BLaER1 treated with 17β-estradiol and CSF1 and Interleukin-3, amounts not matched to agents 10 nM and 100 nM (cell line): ENCODE measurements around the gene TBXA2R.
A peak's percentile ranks its signal among the peaks of the same experiment; 100 is the strongest.
"Not testable (repeated sequence)": the region's sequence is repeated elsewhere in the genome, so short reads cannot be mapped to it uniquely, and the experiment has no call there.

Experiments
- H3K27ac ChIP-seq, 11 experiments: shearing (Covaris generic); formaldehyde crosslinking; 2 replicates each; pipeline ENCODE4 v1.8.1; 2022
- H3K27me3 ChIP-seq, 11 experiments: shearing (Covaris generic); formaldehyde crosslinking; 2 replicates each; pipeline ENCODE4 v1.8.1; 2022
- H3K36me3 ChIP-seq, 11 experiments: shearing (Covaris generic); formaldehyde crosslinking; 2 replicates each; pipeline ENCODE4 v1.8.1; 2022
- H3K4me1 ChIP-seq, 10 experiments: shearing (Covaris generic); formaldehyde crosslinking; 2 replicates each; pipeline ENCODE4 v1.8.1; 2022
- H3K4me2 ChIP-seq, 11 experiments: shearing (Covaris generic); formaldehyde crosslinking; 2 replicates each; pipeline ENCODE4 v1.8.1; 2022
- H3K4me3 ChIP-seq, 10 experiments: shearing (Covaris generic); formaldehyde crosslinking; 2 replicates each; pipeline ENCODE4 v1.8.1; 2022
- H3K9ac ChIP-seq, 11 experiments: shearing (Covaris generic); formaldehyde crosslinking; 2 replicates each; pipeline ENCODE4 v1.8.1; 2022
- H3K9me3 ChIP-seq, 11 experiments: shearing (Covaris generic); formaldehyde crosslinking; replicated peaks in 1 of 11; 2 replicates each; pipeline ENCODE4 v1.8.1; 2022
- H4K20me1 ChIP-seq, 11 experiments: shearing (Covaris generic); formaldehyde crosslinking; 2 replicates each; pipeline ENCODE4 v1.8.1; 2022
- Cebpa-rat ChIP-seq, 11 experiments: shearing (Covaris generic); IDR thresholded peaks; 2 replicates each; pipeline ENCODE4 v1.8.1; 2022

Gene TBXA2R

DNA sequence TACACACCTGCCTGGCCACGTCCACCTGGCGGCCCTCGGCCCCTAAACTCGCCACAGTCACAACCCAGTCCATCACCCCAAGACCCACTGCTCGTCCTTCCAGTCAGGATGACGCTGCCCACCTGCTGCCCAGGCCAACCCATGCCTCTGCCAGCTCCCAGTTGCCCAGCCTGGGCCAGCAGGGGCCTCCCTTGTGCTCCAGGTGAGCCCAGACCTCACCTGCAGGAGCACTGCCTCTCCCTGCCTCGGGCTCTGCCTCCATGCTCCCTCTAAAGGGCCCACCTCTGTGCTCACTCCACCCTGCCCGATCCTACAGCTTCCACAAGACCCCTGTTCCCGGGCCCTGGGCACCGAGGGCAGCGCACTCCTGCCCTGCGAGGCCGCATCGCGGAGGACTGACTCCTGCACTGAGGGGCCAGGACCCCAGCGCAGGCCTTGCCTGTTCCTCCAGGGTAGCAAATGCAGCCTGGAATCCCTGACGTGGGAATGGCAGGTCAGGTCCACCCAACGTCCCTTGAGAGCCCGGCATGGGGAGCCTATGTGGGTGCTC lies 27.9 kb upstream of the TBXA2R start:
- H3K36me3 ChIP-seq = peaks cover 30 to 80% (median 59%) of the 10 kb centered on the region in 11 experiments
- peaks cover 0 to 82% (median 5%) of the 10 kb centered on the region in 11 experiments; a peak in 8 of 22 replicates for H4K20me1 ChIP-seq
- no peaks in the 10 kb centered on the region for H3K9me3 ChIP-seq
- peak overlapping the region in 2 of 11 experiments; percentile 3 to 30; a peak in 1 of 22 replicates for H3K9ac ChIP-seq
- H3K27ac ChIP-seq = no peak overlapping the region
- no peak overlapping the region for H3K4me2 ChIP-seq
- no peak overlapping the region for H3K4me3 ChIP-seq
- no peak for TF ChIP-seq Cebpa-rat (IDR thresholded peaks at IDR 0.05)
- H3K4me1 ChIP-seq = peaks cover 0 to 23% (median 0%) of the 10 kb centered on the region in 10 experiments; a peak in 2 of 20 replicates
- H3K27me3 ChIP-seq = no peaks in the 10 kb centered on the region

DNA sequence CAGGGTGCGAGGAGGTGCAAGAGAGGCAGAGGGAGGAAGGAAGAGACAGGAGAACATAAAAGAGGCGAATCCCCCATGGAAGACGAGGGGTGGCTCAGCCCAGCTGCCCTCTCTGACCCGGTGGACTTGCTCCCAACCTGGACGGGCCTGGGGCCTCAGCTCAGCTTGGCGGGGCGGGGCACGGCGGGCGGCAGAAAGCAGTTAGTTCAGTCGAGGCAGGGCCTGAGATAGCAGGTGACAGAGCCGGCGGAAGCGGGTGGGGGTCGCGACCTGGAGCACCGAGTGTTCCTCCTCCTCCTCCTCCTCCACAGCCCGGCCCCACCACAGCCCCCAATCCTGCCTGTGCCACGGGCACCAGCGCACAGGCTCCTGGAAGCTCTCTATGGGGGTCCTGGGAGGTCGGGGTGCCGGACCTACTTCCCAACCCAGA lies 26.9 kb upstream of the TBXA2R start:
- Histone ChIP-seq H3K36me3 (peaks cover 20 to 70% (median 49%) of the 10 kb centered on the region in 11 experiments; a peak in 21 of 22 replicates), H3K4me2 (no peak overlapping the region), H3K9me3 (no peaks in the 10 kb centered on the region), H3K4me1 (peaks cover 0 to 23% (median 0%) of the 10 kb centered on the region in 10 experiments; a peak in 3 of 20 replicates), H4K20me1 (peaks cover 0 to 72% (median 5%) of the 10 kb centered on the region in 11 experiments; a peak in 8 of 22 replicates), H3K4me3 (no peak overlapping the region), H3K9ac (no peak overlapping the region), H3K27ac (no peak overlapping the region), H3K27me3 (no peaks in the 10 kb centered on the region)
- no peak for TF ChIP-seq Cebpa-rat (IDR thresholded peaks at IDR 0.05)

DNA sequence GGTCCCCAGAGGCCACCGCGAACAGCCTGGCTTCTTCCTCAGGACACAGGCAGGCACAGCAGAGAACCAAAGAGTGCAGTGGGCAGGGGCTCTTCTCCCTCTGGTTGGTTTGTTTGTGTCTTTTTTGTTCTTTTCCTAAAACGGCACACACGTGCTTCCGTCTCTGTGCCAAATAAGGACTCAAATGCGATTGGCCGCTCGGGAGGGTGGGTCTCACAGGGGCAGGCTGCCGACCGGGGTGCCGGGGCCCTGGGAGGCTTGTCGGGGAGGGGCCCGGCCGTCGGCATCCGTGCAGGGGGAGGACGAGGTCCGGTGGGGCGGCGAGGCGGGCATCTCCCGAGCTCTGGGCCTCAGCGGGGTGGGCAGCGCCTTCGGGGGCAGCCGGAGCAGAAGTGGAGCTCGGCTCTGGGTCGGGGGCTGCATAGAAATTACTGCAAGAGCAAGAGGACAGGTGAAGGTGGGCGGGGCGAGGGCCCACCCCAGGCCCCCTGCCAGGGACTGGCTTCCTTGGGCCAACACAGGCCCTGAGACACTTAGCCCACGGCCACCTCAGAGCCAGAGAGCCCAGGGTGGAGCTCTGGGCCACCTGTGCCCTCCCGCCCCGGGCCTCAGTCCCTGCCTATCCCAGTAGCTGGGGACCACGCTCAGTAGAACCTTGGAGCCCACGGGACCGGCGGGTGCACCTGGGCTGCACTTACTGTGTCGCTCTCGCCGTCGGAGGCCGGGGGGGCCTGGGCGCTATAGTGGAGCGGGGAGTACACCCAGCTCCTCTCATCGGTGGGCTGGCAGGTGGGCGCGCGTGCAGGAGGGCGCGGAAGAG lies 26.3 kb upstream of the TBXA2R start:
- H3K27ac ChIP-seq = no peak overlapping the region
- no peak for TF ChIP-seq Cebpa-rat (IDR thresholded peaks at IDR 0.05)
- H3K27me3 ChIP-seq = no peaks in the 10 kb centered on the region
- peak overlapping the region in 1 of 11 experiments; percentile 9; a peak in 1 of 22 replicates for H3K9ac ChIP-seq
- no peaks in the 10 kb centered on the region for H3K9me3 ChIP-seq
- peaks cover 0 to 66% (median 2%) of the 10 kb centered on the region in 11 experiments; a peak in 8 of 22 replicates for H4K20me1 ChIP-seq
- H3K4me3 ChIP-seq = no peak overlapping the region
- H3K36me3 ChIP-seq = peaks cover 18 to 64% (median 43%) of the 10 kb centered on the region in 11 experiments; a peak in 20 of 22 replicates
- peaks cover 0 to 23% (median 0%) of the 10 kb centered on the region in 10 experiments; a peak in 3 of 20 replicates for H3K4me1 ChIP-seq
- no peak overlapping the region for H3K4me2 ChIP-seq

DNA sequence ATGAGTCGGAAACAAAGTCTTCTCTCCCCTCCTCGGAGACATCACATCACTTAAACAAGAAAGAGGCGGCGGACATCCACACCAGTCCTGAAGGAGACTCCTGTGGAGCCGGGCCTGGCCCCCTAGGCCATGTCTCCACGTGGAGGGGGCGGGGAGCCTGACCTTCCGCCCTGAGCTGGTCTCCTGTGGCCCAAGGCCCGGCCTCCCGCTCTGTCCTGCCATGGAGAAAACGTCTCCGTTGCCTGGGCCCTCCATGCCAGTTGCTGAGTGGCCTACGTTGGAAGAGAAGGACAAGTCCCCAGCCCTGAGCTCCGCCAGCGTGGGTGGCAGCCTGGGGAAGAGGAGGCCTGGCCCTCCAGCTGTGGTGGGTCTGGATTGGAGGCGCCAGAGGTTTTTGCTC lies 25.4 kb upstream of the TBXA2R start:
- Histone ChIP-seq H3K27me3 (no peaks in the 10 kb centered on the region), H3K4me2 (no peak overlapping the region), H3K9ac (peak overlapping the region in 3 of 11 experiments; percentile 9 to 33 (median 9); a peak in 2 of 22 replicates), H4K20me1 (peaks cover 0 to 62% (median 0%) of the 10 kb centered on the region in 11 experiments; a peak in 8 of 22 replicates), H3K36me3 (peaks cover 14 to 58% (median 37%) of the 10 kb centered on the region in 11 experiments; a peak in 20 of 22 replicates), H3K27ac (no peak overlapping the region), H3K9me3 (no peaks in the 10 kb centered on the region), H3K4me1 (peaks cover 0 to 22% (median 4%) of the 10 kb centered on the region in 10 experiments; a peak in 7 of 20 replicates), H3K4me3 (no peak overlapping the region)
- TF ChIP-seq Cebpa-rat (IDR thresholded peaks at IDR 0.05) = no peak

DNA sequence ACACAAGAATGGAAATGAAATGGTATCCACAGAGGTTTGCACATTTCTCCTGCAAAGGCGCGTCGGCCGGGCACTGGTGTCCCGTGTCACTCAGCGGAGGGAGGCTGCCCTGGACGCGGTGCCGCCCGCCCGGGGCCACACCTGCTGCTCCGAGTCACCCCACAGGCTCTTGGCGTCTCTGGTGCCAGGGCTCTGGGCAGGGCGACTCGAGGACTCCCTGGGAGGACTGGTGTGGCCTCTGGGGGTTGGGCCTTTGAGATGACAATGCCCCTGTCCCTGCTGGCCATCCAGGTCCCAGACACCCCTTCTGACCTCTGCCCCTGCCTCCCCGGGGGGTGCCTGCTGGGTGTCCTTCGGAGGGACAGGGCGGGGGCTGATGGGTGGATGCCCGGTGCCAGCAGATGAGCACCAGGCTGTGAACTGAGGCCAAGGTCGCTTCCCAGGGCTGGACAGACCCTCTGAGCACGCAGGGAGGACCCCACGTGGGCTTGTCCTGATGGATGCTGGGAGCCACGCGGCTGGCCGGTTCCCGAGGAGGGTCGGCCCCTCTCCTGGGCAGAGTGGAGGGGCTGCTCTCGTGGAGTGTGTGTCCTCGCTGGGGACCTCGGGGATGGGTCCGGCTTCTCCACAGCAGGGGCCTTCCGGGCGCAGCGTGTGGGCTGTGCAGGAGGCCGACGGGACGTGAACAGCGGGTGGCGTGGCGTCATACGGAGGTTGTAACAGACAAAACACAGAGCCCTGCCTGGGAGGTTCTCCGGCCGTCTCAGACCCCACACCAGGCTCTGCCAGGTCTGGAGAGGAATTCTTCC lies 24.6 kb upstream of the TBXA2R start:
- Histone ChIP-seq H3K36me3 (peaks cover 14 to 49% (median 29%) of the 10 kb centered on the region in 11 experiments; a peak in 20 of 22 replicates), H4K20me1 (peaks cover 0 to 55% (median 3%) of the 10 kb centered on the region in 11 experiments; a peak in 17 of 22 replicates), H3K4me1 (peaks cover 0 to 13% (median 4%) of the 10 kb centered on the region in 10 experiments; a peak in 7 of 20 replicates), H3K27me3 (no peaks in the 10 kb centered on the region), H3K9me3 (no peaks in the 10 kb centered on the region), H3K4me2 (0 out of 22 replicates have a peak overlapping the region, but pooled peaks of 1 of the 11 experiments have one; percentile 3), H3K9ac (peak overlapping the region in 3 of 11 experiments; percentile 5 to 29 (median 10); a peak in 4 of 22 replicates), H3K4me3 (no peak overlapping the region), H3K27ac (no peak overlapping the region; a peak in 1 of 22 replicates)
- no peak for TF ChIP-seq Cebpa-rat (IDR thresholded peaks at IDR 0.05)

DNA sequence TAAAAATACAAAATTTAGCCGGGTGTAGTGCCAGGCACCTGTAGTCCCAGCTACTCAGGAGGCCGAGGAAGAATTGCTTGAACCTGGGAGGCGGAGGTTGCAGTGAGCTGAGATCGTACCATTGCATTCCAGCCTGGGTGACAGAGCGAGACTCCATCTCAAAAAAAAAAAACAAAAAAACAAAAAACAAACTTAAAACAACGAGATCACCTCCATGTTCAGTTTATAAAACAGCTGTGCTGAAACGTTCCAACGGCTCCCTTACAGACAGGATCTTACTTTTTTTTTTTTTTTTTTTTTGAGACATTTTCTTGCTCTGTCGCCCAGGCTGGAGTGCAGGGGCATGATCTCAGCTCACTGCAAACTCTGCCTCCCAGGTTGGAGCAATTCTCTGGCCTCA lies 22.1 kb upstream of the TBXA2R start:
- not testable (repeated sequence) for H3K4me3 ChIP-seq, H3K27me3 ChIP-seq, H3K27ac ChIP-seq, H3K4me2 ChIP-seq, H3K9me3 ChIP-seq
- peak overlapping the region in 1 of 11 experiments; percentile 23; a peak in 1 of 22 replicates for H3K9ac ChIP-seq
- H4K20me1 ChIP-seq = peaks cover 0 to 63% (median 28%) of the 10 kb centered on the region in 11 experiments; a peak in 19 of 22 replicates
- peaks cover 19 to 41% (median 35%) of the 10 kb centered on the region in 11 experiments for H3K36me3 ChIP-seq
- peaks cover 18 to 31% (median 22%) of the 10 kb centered on the region in 10 experiments for H3K4me1 ChIP-seq

DNA sequence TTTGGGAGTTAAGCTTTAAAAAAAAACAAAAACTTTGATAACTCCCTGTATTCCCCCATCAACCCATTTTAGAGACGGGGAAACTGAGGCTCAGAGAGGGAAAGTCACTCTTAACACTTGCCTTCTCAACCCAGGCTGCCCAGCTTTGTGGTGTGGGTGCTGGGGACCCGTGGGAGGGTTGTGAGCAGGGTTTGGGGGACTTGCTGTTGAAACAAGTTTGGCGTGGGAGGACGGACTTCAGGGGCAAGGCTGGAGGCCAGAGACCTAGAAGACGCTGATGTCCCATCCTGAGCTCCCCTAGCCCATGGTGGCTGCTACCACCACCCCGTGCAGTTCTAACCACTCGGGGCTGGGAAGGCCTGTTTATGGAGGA lies 20.7 kb upstream of the TBXA2R start:
- H3K9ac ChIP-seq = peak overlapping the region in 4 of 11 experiments; percentile 89 to 96 (median 94); a peak in 2 of 22 replicates
- peaks cover 18 to 35% (median 22%) of the 10 kb centered on the region in 10 experiments for H3K4me1 ChIP-seq
- H3K36me3 ChIP-seq = peaks cover 22 to 41% (median 35%) of the 10 kb centered on the region in 11 experiments
- H3K4me3 ChIP-seq = no peak overlapping the region; a peak in 1 of 20 replicates
- peaks cover 0 to 63% (median 41%) of the 10 kb centered on the region in 11 experiments; a peak in 19 of 22 replicates for H4K20me1 ChIP-seq
- TF ChIP-seq Cebpa-rat (IDR thresholded peaks at IDR 0.05) = no peak
- H3K4me2 ChIP-seq = peak overlapping the region in 9 of 11 experiments; percentile 36 to 100 (median 92); a peak in 17 of 22 replicates
- no peaks in the 10 kb centered on the region for H3K9me3 ChIP-seq
- peak overlapping the region in 3 of 11 experiments; percentile 8 to 98 (median 94); a peak in 4 of 22 replicates for H3K27ac ChIP-seq
- H3K27me3 ChIP-seq = no peaks in the 10 kb centered on the region
